Measurements from ENCODE around the gene MTMR12.
"Not testable (repeated sequence)": the region's sequence is repeated elsewhere in the genome, so short reads cannot be mapped to it uniquely, and the experiment has no call there.

Gene MTMR12

DNA sequence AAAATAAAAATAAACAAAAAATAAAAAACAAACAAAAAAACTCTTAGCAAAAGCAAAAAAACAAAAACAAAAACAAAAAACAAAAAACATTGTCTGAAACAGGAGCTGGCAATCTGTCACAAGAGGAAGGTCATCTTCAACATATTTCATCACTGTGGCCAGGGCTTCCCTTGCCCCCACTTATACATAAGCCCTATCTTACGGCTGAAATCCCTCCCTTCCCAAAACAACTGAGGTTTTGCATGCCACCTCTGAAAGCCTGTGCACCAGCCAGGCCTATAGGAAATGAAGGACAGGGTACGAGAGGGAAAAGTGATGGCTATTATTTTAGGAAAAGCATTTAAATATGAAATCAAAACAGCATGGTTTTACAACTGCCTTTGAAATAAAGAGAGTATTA, 10.8 kb downstream of the MTMR12 start:
- H3K4me3 ChIP-seq, result no peak overlapping the region
- H3K36me3 ChIP-seq (replicated peaks), result no peaks in the 10 kb centered on the region
- in situ Hi-C loops (cut with MboI; ENCODE audit: low sequenced_read_pairs), result no loop called here
- H3K9me3 ChIP-seq, result no peaks in the 10 kb centered on the region
- peaks cover 16% of the 10 kb centered on the region for H3K4me1 ChIP-seq
- H3K27me3 ChIP-seq (ENCODE audit: low read depth), result no peaks in the 10 kb centered on the region
- no peak for DNase-seq (ENCODE audit: low spot score in 2 of 2)

DNA sequence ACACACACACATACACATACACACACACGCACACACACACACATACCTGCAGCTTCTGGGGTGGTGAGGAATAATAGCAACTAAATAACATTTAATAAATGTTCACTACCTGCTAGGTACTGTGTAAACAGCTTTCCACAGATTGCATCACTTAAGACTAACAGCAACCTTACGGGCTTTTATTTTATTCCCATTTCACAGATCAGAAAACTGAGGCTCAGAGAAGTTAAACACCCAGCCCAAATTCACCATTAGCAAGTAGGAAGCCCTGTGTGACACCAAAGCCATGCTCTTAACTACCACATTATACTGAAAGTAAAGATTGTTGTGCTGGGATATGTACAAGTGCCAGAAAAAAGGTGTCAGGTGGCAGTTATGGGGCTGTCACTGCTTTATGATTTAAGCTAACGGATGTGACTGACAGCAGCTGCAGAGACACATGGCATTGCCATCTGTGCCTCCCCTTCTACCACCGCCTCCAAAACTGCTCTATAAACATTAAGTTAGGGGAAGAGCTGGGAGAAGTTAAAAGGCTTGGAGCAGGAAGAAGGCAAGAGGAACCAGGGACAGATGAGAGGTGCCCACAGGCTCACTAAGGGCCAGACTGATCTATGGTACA, 13.6 kb downstream of the MTMR12 start:
- Histone ChIP-seq H3K27me3 (ENCODE audit: low read depth) (no peaks in the 10 kb centered on the region), H3K9me3 (no peaks in the 10 kb centered on the region), H3K4me1 (peaks cover 17% of the 10 kb centered on the region), H3K36me3 (replicated peaks) (peaks cover 9% of the 10 kb centered on the region), H3K4me3 (no peak overlapping the region)
- in situ Hi-C loops (cut with MboI; ENCODE audit: low sequenced_read_pairs), result no loop called here
- no peak for DNase-seq (ENCODE audit: low spot score in 2 of 2)

DNA sequence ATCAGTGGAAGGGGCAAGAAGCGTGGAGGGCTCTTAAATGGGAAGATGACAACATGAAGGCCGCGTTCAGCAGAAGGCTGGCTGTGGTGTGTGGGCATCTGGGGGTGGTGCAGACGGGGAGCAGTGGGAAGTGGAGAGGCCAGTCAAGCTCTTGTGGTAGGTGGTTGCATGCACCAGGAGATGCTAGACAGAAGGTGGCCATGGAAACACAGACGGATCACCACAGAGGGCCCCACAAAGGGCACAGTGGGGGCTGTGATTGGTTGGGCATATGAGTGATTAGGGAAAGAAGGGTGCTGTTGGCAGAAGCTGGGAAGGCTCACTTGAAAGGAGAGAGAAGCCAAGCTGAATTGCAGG, 14.7 kb downstream of the MTMR12 start:
- peaks cover 9% of the 10 kb centered on the region for H3K36me3 ChIP-seq (replicated peaks)
- H3K4me3 ChIP-seq, result no peak overlapping the region
- in situ Hi-C loops (cut with MboI; ENCODE audit: low sequenced_read_pairs), result no loop called here
- H3K4me1 ChIP-seq, result peaks cover 17% of the 10 kb centered on the region
- no peaks in the 10 kb centered on the region for H3K9me3 ChIP-seq
- DNase-seq (ENCODE audit: low spot score in 2 of 2), result no peak
- H3K27me3 ChIP-seq (ENCODE audit: low read depth), result no peaks in the 10 kb centered on the region

DNA sequence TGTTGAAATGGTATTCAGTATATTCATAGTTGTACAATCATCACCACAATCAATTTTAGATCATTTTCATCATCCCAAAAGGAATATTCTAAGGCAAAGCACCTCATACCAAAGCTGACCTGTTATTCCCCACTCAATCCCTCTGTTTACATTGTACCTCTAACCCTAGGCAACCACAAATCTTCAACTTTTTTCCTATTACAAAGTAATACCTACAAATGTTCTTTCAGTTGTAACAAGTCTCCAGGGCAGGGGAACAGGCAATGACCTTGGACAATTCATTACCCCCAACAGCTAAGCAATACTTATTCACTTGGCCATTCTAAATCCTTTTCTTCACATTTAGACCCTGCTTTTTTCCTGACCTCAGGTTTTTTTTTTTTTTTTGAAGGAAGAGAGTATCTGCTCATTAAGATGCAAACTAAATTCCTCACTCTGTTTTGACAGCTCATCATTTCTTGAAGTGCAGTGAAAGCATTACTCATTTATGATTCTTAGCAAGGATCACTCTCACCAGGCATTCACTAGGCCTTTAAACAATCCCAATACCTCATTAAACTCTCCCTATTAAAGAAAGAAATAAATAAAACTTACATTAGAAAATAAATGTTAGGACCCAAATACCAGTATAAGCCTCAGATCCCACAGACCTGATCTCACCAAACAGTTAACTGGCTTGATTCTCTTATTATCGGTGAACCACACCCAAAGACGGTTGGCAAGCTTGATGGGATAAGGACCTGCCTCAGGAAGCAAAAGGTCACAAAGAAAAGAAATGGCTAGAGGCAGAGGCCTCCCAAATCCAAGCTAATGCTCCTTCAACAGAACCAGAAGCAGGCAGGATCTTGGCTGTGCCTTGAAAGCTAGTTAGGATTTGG, 15.3 kb downstream of the MTMR12 start:
- H3K36me3 ChIP-seq (replicated peaks), result peaks cover 9% of the 10 kb centered on the region
- in situ Hi-C loops (cut with MboI; ENCODE audit: low sequenced_read_pairs), result no loop called here
- H3K9me3 ChIP-seq, result no peaks in the 10 kb centered on the region
- peak; percentile 27 to 29 for DNase-seq (ENCODE audit: low spot score in 2 of 2)
- no peaks in the 10 kb centered on the region for H3K27me3 ChIP-seq (ENCODE audit: low read depth)
- peaks cover 17% of the 10 kb centered on the region for H3K4me1 ChIP-seq
- no peak overlapping the region for H3K4me3 ChIP-seq

DNA sequence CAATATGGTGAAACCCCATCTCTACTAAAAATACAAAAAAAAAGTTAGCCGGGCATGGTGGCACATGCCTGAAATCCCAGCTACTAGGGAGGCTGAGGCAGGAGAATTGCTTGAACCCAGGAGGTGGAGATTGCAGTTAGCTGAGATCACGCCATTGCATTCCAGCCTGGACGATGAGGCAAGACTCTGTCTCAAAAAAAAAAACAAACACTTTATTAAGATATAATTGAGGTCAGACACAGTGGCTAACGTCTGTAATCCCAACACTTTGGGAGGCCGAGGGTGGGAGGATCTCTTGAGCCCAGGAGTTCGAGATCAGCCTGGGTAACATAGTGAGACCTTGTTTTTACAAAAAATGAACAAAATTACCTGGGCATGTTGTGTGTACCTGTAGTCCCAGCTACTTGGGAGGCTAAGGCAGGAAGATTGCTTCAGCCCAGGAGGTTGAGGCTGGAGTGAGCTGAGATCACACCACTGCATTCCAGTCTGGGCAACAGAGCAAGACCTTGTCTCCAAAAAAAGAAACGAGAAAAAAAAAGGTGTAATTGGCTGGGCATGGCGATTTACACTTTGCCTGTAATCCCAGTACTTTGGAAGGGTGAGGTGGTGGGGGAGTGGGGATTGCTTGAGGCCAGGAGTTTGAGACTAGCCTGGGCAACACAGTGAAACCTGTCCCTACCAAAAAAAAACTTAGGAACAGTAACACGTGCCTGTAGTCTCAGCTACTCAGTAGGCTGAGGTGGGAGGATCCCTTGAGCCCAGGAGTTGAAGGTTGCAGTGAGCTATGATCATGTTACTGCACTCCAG, 16.6 kb downstream of the MTMR12 start:
- H3K36me3 ChIP-seq (replicated peaks); in situ Hi-C loops (cut with MboI; ENCODE audit: low sequenced_read_pairs); H3K9me3 ChIP-seq; H3K4me3 ChIP-seq; DNase-seq (ENCODE audit: low spot score in 2 of 2); H3K27me3 ChIP-seq (ENCODE audit: low read depth): not testable (repeated sequence)
- peaks cover 17% of the 10 kb centered on the region for H3K4me1 ChIP-seq

DNA sequence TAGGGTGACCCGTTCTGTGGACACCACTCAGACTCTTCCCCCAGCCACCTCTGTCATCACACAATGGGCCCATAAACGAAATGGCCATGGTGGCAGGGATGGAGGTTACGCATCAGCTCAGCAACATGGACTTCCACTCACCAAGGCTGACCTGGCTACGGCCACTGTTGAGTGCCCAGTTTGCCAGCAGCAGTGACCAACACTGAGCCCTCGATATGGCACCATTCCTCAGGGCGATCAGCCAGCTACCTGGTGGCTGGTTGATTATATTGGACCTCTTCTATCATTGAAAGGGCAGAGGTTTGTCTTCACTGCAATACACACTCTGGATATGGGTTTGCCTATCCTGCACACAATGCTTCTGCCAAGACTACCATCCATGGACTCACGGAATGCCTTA, 21.1 kb downstream of the MTMR12 start:
- DNase-seq (ENCODE audit: low spot score in 2 of 2), result no peak
- H3K27me3 ChIP-seq (ENCODE audit: low read depth), result no peaks in the 10 kb centered on the region
- peaks cover 9% of the 10 kb centered on the region for H3K36me3 ChIP-seq (replicated peaks)
- in situ Hi-C loops (cut with MboI; ENCODE audit: low sequenced_read_pairs), result no loop called here
- no peaks in the 10 kb centered on the region for H3K9me3 ChIP-seq
- no peak overlapping the region for H3K4me3 ChIP-seq
- no peaks in the 10 kb centered on the region for H3K4me1 ChIP-seq

GRCh38 chr5:32290922-32291321, 21.8 kb downstream of the MTMR12 start:
- no peak overlapping the region for H3K4me3 ChIP-seq
- H3K27me3 ChIP-seq (ENCODE audit: low read depth), result no peaks in the 10 kb centered on the region
- H3K4me1 ChIP-seq, result no peaks in the 10 kb centered on the region
- no peak for DNase-seq (ENCODE audit: low spot score in 2 of 2)
- in situ Hi-C loops (cut with MboI; ENCODE audit: low sequenced_read_pairs), result no loop called here
- H3K9me3 ChIP-seq, result no peaks in the 10 kb centered on the region
- peaks cover 5% of the 10 kb centered on the region; the same call in 1 of the 2 replicates for H3K36me3 ChIP-seq (replicated peaks)

DNA sequence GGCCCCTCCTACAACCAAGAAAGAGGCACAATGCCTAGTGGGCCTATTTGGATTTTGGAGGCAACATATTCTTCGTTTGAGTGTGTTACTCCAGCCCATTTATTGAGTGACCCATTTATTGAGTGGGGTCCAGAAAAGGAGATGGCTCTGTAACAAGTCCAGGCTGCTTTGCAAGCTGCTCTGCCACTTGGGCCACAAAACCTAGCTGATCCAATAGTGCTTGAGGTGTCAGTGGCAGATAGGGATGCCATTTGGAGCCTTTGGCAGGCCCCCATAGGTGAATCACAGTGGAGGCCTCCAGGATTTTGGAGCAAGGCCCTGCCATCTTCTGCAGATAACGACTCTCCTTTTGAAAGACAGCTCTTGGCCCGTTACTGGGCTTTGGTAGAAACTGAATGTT, 22.2 kb downstream of the MTMR12 start:
- H3K4me3 ChIP-seq; H3K36me3 ChIP-seq (replicated peaks); H3K9me3 ChIP-seq; H3K27me3 ChIP-seq (ENCODE audit: low read depth); in situ Hi-C loops (cut with MboI; ENCODE audit: low sequenced_read_pairs); H3K4me1 ChIP-seq; DNase-seq (ENCODE audit: low spot score in 2 of 2): not testable (repeated sequence)

GRCh38 chr5:32289986-32290385, 22.8 kb downstream of the MTMR12 start:
- DNase-seq (ENCODE audit: low spot score in 2 of 2); H3K4me3 ChIP-seq; H3K27me3 ChIP-seq (ENCODE audit: low read depth); H3K9me3 ChIP-seq; H3K36me3 ChIP-seq (replicated peaks); H3K4me1 ChIP-seq; in situ Hi-C loops (cut with MboI; ENCODE audit: low sequenced_read_pairs): not testable (repeated sequence)

DNA sequence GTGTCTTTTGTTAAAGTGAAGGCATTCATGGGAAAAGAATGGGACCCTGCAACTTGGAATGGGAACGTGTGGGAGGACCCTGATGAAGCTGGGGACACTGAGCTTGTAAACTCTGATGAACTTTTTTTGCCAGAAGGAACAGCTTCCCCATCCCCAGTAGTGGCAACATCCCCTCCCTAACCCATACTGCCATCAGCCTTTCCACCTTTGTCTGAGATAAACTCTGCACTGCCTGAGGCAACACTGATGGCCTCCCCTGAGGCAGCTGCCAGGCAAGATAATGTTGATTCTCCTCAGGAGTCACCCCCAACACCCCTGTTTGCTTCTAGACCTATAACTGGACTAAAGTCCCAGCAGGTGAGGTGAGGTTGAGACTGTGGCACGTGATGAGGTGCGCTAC, 24.6 kb downstream of the MTMR12 start:
- H3K9me3 ChIP-seq; H3K36me3 ChIP-seq (replicated peaks); H3K4me1 ChIP-seq; H3K4me3 ChIP-seq; in situ Hi-C loops (cut with MboI; ENCODE audit: low sequenced_read_pairs); DNase-seq (ENCODE audit: low spot score in 2 of 2); H3K27me3 ChIP-seq (ENCODE audit: low read depth): not testable (repeated sequence)

GRCh38 chr5:32287525-32287924, 25.2 kb downstream of the MTMR12 start:
- in situ Hi-C loops (cut with MboI; ENCODE audit: low sequenced_read_pairs); H3K27me3 ChIP-seq (ENCODE audit: low read depth); H3K4me3 ChIP-seq; H3K36me3 ChIP-seq (replicated peaks); DNase-seq (ENCODE audit: low spot score in 2 of 2); H3K4me1 ChIP-seq; H3K9me3 ChIP-seq: not testable (repeated sequence)

GRCh38 chr5:32285510-32286138, 27.1 kb downstream of the MTMR12 start:
- Histone ChIP-seq H3K27me3 (ENCODE audit: low read depth) (no peaks in the 10 kb centered on the region; the same call in 1 of the 2 replicates), H3K4me3 (no peak overlapping the region), H3K9me3 (no peaks in the 10 kb centered on the region), H3K36me3 (replicated peaks) (no peaks in the 10 kb centered on the region), H3K4me1 (peaks cover 9% of the 10 kb centered on the region)
- in situ Hi-C loops (cut with MboI; ENCODE audit: low sequenced_read_pairs), result no loop called here
- DNase-seq (ENCODE audit: low spot score in 2 of 2), result no peak

- H3K9me3 ChIP-seq, result no peaks in the 10 kb centered on the region
- no peak for DNase-seq (ENCODE audit: low spot score in 2 of 2)
- in situ Hi-C loops (cut with MboI; ENCODE audit: low sequenced_read_pairs), result no loop called here
- no peak overlapping the region for H3K4me3 ChIP-seq
- H3K4me1 ChIP-seq, result peaks cover 9% of the 10 kb centered on the region
- H3K27me3 ChIP-seq (ENCODE audit: low read depth), result no peaks in the 10 kb centered on the region; the same call in 1 of the 2 replicates
- no peaks in the 10 kb centered on the region for H3K36me3 ChIP-seq (replicated peaks)
Observed at GRCh38 chr5:32283539-32284377, 29.0 kb downstream of the MTMR12 start.

All from HAP-1 (cell line).